Measurements from ENCODE around the gene ODR4.
"Not testable (repeated sequence)": the region's sequence is repeated elsewhere in the genome, so short reads cannot be mapped to it uniquely, and the experiment has no call there.

The ODR4 gene

DNA sequence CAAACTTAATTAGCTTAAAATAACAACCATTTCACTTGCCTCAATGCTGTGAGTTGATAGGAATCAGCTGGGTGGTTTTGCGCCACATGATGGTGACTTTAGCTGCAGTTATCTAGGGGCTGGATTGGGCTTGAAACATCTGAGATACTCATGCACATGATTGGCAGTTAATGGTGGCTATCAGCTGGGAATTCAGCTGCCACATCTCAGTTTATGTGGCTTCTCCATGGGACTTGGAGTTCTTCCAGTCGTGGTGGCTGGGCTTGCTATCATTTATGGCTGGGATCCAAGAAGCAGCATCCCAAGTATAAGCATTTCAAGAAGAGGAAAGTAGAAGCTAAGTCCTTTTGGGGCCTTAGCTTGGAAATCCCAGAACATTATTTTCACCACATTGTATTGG lies 48.9 kb downstream of the ODR4 start:
- peak; percentile 14 for DNase-seq

DNA sequence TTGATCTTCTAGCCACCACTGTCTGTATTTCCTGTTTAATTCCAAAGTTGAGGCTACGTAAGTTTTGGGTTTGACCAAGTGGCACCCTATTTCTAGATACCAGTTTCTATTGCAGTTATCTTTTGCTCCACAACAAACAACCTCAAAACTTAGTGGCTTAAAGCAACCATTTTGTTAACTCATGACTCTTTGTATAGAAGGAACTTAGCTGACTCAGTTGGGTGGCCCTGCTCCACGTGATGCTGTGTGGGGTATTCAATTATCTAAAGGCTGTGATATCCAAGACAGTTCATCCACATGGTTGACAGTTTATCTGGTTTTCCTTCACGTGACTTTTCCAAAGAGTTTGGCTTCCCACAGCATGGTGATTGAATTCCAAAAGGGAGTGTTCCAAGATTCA lies 50.5 kb downstream of the ODR4 start:
- DNase-seq: no peak

DNA sequence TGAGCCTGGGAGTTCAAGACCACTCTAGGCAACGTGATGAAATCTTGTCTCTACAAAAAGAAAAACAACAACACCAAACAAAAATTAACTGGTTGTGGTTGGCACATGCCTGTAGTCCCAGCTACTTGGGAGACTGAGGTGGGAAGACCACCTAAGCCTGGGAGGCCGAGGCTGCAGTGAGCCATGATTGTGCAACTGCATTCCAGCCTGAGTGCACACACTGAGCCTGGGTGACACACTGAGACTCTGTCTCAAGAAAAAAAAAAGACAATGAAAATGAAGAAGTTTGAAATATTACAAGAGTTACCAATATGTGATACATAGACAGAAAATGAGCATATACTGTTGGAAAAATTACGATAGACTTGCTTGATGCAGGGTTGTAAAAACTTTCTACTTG lies 53.4 kb downstream of the ODR4 start:
- DNase-seq: peak; percentile 8

DNA sequence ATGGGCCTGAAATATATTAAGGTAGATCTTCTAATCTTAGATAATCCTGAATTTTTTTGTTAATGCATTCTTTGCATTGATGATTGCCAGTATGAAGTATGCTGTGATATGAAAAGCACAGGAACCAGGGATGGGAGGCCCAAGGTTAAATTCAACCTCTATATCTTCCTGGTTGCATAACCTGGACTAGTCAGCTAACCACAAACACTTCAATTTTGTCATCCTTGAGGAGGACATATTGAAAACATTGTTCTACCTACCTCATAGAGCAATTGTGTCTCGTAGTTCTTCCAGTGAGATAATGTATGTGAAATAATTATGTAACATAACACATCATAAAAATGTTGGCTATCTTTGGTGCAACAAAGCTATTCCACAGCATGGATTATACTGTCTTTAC lies 59.7 kb downstream of the ODR4 start:
- DNase-seq: peak; percentile 36

DNA sequence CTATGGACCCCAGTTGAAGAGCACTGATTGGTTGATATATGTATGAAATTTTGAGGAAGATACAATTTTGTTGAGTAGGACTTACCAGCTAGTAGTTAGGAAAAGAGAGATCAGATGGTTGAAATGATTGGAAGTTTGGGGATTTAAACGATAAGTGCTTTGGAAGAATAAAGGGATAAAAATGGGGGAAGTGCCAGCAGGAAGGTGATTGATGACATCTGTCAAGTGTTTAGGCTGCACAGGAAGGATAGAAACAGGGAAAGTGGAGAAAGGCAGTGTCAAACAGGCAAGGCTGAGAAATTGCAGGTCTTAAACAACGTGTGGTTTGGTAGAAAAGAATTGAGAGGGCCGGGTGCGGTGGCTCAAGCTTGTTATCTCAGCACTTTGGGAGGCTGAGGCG lies 62.9 kb downstream of the ODR4 start:
- no peak for DNase-seq

DNA sequence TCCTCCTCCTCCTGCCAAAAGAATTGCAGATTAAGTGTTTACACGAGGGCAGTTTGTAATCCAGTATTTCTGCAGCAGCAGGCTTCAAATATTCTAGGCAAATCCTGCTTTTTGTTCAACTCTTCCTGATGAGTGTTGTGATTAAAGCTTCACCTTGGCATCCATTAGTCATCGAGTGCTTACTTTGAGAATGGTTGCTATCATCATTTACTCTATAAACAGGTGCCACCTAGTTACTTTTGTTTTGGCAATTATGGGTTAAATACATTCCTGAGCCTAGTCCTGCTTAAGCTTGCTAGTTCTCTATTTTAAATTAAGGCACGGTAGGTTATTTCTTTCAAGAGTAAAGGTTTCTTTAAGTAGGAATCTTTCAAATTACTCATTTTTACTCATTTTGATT lies 64.9 kb downstream of the ODR4 start:
- DNase-seq: no peak

DNA sequence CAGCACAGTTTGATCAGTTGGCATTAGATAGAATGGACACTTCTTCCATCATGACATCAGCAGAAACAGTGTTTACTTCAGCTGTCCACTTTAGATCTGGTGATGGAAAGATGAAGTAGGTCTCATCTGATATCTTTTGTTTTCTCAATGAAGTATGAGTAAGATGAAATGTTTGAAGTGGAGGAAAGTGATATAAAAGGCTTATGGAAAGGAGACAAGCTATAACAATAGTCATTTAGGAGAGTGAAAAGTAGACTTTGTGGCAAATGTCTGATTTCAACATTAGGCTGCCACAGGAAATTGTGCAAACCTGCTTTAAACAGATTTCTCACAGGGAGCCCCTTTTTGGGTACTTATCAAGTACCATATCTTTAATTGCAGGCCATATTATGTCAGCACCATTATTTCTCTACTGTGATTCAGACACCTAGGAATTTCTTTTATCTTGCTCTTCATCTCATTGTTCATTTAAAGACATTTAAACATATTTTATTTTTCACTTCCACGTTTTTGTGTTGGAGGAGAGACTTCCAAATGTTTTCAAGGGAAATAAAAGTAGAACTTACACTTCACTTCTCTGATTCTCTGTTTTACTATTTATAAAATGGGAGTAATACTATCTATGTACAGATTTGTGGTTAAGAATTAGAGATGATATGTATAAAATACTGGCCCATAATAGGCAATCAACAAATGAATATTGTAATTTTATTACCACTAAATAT lies 67.2 kb downstream of the ODR4 start:
- DNase-seq: peak; percentile 74

DNA sequence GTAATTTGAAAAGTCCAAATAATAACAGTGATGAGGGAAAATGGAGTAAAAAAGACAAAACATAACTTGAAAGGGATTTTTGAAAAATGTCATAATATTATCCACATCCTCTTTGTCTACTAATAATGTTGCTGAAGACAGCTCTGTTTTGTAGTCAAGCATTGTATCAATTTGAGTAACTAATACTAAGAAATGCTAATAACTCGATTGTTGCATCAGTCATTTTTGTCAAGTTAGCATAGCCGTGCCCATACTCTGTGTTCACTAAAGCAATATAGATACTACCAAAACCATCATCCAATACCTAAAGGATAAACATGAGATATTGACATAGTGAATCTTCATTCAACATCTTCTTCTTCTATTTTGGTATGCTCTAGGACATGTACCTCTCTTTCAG lies 68.0 kb downstream of the ODR4 start:
- DNase-seq: no peak

DNA sequence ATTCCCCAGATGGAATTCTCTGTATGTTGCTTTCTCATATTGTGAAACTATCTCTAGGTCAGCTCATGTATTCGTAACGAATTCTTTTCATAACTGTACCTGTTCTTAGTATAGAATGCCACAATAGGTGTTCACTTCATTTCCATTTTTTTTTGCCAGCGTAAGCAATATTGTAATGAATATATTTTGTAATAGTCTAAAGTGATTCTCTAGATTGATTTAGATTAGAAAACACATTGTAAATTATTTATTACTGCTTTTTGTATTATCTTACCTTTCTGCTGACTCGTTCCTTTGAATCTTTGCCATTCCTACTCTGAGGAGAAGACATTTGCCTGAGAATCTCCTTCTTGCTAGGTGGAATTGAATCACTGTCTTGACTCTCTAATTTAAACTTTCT lies 70.5 kb downstream of the ODR4 start:
- DNase-seq: no peak

DNA sequence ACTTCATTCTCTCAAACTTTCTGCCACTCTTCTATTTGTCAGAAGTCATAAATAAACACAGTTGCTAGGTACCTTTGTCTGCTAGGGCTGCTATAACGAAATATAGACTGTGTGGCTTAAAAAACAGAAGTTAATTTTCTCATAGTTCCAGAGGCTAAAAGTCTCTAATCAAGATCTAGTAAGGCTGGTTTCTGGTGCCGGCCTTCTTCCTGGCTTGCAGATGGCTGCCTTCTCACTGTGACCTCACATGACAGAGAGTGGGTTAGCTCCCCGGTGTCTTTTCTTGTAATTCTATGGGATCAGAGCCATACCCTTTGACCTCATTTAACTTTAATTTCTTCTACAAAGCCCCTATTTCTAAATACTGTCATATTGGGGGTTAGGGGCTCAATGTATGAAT lies 79.3 kb downstream of the ODR4 start:
- DNase-seq: no peak

DNA sequence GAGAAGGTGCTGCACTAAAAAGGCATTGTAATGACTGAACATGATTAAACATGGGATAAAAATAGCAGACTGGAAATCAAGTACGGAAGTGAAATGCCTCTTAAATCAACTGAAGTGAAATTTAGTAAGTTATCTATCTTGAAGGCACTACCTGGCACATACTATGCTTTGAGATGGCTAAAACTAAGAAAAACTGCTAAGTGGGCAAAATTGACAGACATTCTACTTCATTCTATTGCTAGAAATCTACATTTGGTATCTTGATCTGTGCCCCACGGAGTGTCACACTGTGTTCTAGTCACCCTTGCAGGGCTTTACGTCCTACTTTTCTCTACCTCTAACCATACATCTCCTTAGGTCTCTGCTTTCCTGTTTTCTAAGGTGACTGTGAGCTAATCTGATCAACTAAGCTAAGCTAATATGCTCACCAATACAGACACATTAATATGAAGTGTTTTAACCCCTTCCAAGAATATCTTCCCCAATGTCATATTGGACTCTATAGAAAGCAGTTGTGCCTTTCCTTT lies 81.2 kb downstream of the ODR4 start:
- DNase-seq: no peak

DNA sequence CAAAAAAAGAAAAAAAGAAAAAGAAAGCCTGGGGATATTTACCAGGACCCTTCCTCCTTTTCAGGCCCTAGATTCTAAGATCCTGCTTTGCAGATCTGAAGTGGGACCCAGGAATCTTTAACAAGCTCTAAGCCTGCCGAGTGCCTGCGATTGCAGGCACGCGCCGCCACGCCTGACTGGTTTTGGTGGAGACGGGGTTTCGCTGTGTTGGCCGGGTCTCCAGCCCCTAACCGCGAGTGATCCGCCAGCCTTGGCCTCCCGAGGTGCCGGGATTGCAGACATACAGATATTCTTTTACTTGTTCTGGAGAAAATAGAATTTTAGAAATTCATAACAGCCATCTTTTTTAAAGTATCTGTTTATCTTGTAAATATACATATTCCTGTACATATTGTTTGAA lies 83.5 kb downstream of the ODR4 start:
- not testable (repeated sequence) for DNase-seq

DNA sequence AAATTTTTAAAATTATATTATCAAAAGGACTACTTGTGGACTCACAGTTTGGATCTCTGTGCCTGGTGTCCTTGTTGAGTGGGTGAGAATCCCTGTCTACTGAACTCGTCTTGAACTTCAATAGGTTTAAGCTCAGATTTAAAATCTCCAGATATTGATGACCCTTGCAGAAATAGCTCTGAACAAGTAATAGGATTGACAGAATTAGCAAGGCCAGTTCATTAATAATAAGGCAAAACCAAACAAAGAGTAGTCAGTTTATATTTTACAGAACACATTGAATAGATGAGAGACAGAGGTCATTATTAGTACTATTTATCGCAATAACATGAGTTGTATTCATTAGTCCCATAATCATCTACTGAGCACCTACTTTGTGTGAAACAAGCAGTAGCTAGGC lies 85.4 kb downstream of the ODR4 start, which contains the start of gene PDC:
PDC (minus strand) TSS at position 101 of the 400 bp plus-strand sequence. CDS start 11,655 bp downstream, outside the sequence.
- no peak for DNase-seq

DNA sequence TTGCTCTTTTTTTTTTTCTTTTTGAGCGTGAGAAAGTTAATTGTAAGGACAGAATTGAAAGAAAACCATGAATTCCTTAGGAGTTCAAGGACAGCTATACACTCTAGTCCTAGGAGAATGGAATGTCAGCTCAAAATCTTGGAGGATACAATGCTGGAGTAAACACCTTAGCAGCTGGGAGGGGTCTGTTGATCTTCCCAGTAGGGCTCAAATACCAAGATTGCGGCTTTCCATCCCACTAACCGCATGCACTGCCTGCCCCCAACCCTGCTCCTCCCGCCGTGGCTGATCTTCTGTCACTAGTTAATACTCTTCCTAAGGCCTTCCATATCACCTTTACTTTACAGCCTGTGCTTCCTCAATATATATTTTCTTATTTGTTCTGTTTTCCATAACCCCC lies 87.9 kb downstream of the ODR4 start:
- DNase-seq: no peak

DNA sequence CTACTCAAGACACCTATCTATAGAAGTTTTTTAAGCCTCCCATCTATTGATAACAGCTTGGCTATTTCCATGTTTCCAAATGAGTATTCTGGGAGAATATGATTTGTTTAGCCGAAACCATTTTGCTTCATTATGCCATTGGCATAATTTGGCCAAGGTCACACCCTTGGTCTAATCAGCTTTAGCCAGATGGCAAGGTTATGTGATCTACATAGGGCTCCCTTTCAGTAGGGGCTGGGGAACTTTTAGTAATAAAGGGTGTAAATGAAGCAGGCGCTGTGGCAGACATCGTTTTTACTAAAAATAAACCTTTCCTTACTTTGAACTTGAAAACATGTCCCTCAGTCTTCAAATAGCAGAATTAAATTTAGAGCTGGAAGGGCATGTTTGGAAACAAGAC lies 88.3 kb downstream of the ODR4 start:
- no peak for DNase-seq

DNA sequence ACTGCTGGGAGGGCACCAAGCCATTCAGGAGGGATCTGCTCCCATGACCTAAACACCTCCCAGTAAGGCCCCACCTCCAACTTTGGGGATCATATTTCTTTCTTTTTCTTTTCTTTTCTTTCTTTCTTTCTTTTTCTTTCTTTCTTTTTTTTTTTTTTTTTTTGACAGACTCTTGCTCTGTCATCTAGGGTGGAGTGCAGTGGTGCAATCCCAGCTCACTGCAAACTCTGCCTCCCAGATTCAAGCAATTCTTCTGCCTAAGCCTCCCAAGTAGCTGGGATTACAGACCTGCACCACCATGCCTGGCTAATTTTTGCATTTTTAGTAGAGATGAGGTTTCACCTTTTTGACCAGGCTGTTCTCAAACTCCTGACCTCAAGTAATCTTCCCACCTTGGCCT lies 89.9 kb downstream of the ODR4 start:
- peak; percentile 25 for DNase-seq

DNA sequence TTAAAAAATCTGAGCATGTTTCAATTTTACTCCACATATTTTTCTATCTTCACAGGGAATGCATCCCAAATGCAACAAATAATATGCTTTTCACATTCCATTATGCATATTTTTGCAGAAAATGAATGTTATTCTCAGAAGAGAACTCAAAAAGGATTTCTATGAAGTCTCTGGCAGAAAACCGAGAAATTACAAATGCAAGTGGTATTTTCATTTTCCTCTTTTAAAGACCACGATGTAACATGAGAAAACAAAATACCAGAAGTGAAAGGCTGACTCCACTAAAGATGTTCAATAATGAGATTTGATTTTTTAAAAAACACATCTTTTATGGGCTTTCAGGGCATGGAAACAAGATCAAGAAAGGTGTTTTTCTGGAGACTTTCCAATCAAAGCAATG lies 90.3 kb downstream of the ODR4 start:
- peak; percentile 68 for DNase-seq
